Spleen (tissue), 11 donors: ENCODE data around the gene DGKH. TPM values are rescaled to one million over a fixed set of nuclear protein-coding genes. Genes with fewer than 3 reads are reported as not detected.

Experiments used
- DNase-seq: peaks from one replicate; pipeline ENCODE4 v3.0.0-alpha.2; 2020
- H3K27ac ChIP-seq, 8 donors: fragments of 200-600 bp; sonication (generic) in 7 of 8; 1 replicate in 4 of 8; 2 replicates in 4 of 8; pipeline versions ENCODE4 v1.5.0 to v1.8.0; 2016 to 2021; ENCODE audit warnings: inconsistent platforms in 4 of 8, mild to moderate bottlenecking in 4 of 8, moderate library complexity in 1 of 8
- H3K27me3 ChIP-seq, 7 donors: fragments of 200-600 bp; sonication (generic) in 6 of 7; replicated peaks in 1 of 7; 1 replicate in 4 of 7; 2 replicates in 3 of 7; pipeline versions ENCODE4 v1.5.0 to v1.8.0; 2016 to 2021; ENCODE audit warnings: inconsistent platforms in 3 of 7, mild to moderate bottlenecking in 1 of 7
- H3K36me3 ChIP-seq, 6 donors: fragments of 200-600 bp; sonication (generic) in 5 of 6; 1 replicate in 4 of 6; 2 replicates in 2 of 6; pipeline versions ENCODE4 v1.5.0 to v1.8.0; 2016 to 2021; ENCODE audit warnings: inconsistent platforms in 2 of 6
- H3K4me1 ChIP-seq, 6 donors: fragments of 200-600 bp; sonication (generic) in 5 of 6; 1 replicate in 3 of 6; 2 replicates in 3 of 6; pipeline versions ENCODE4 v1.5.0 to v1.8.0; 2016 to 2021; ENCODE audit warnings: inconsistent platforms in 3 of 6
- H3K4me3 ChIP-seq, 8 donors: fragments of 200-600 bp; sonication (generic) in 7 of 8; 1 replicate in 4 of 8; 2 replicates in 4 of 8; pipeline versions ENCODE4 v1.5.0 to v1.8.0; 2016 to 2021; ENCODE audit warnings: inconsistent platforms in 4 of 8, mild to moderate bottlenecking in 4 of 8, moderate library complexity in 2 of 8
- H3K9me3 ChIP-seq, 8 donors: fragments of 200-600 bp; sonication (generic) in 7 of 8; 1 replicate in 4 of 8; 2 replicates in 4 of 8; pipeline versions ENCODE4 v1.5.0 to v1.8.0; 2016 to 2021; ENCODE audit warnings: inconsistent platforms in 4 of 8
- POLR2A ChIP-seq, 3 donors: fragments of 450-650 bp; IDR thresholded peaks; one replicate each; pipeline ENCODE4 v1.5.1; 2017; ENCODE audit warnings: antibody characterized with exemption in 3 of 3, mild to moderate bottlenecking in 1 of 3
- POLR2AphosphoS5 ChIP-seq, 3 donors: sonication (generic); formaldehyde crosslinking; IDR thresholded peaks; one replicate each; pipeline ENCODE4 v1.5.1; 2017; ENCODE audit warnings: antibody characterized with exemption in 3 of 3
- WGBS, 5 donors: extraction: QIAGEN DNeasy Blood & Tissue Kit in 3 of 5; methylation state at CpG; one replicate each; pipeline versions ENCODE4 v1.1.5 to v1.1.7; 2013 to 2018; 5-methylcytosine and 5-hydroxymethylcytosine counted together
- intact Hi-C: fragments of 100-400 bp; cut with DNase I; formaldehyde crosslinking; loops from one replicate; pipeline ENCODE4 v1.15.0; 2023; ENCODE audit warnings: low total_unique reads
- polyA plus RNA-seq, 3 donors: library from polyadenylated mRNA; stranded (reverse); fragments of 200-250 nt; gene quantifications; one replicate each; pipeline ENCODE4 v1.2.1, GENCODE V29; 2013
- total RNA-seq, 7 donors: library from RNA; depleted of rRNA in 3 of 7; stranded (reverse); fragments of >200 nt in 3 of 7; fragmentation: NEBNext Ultra II Directional in 4 of 7; extraction: Animal tissue kit (Norgen Biotek cat#: 25700) in 4 of 7; gene quantifications; one replicate each; pipeline versions ENCODE4 v1.1.0 to v1.2.1, GENCODE V29; 2016 to 2021
- TF ChIP-seq, protein P1 (sequence below), 11 experiments: fragments of 200-600 bp in 7 of 11; fragments of 450-650 bp in 4 of 11; sonication (generic) in 4 of 11; IDR thresholded peaks in 8 of 11; conservative IDR thresholded peaks in 3 of 11; 1 replicate in 7 of 11; 2 replicates in 4 of 11; pipeline versions ENCODE4 v1.4.0 to v1.8.0; 2016 to 2021; ENCODE audit warnings: antibody characterized with exemption in 11 of 11, inconsistent platforms in 4 of 11, mild to moderate bottlenecking in 1 of 11
- donor health status: healthy with polysubstance abuse.
- donor health status: DM: no; HTN: no; CAD: no; lungs with moderate emphysema.
- donor health status: DM: no; HTN: no; CAD: no.
- donor health status: Bipolar disorder and iron deficiency.
- donor health status: healthy.
- donor health status: DM: no; HTN: no; CAD: no.
- donor health status: DM: yes; HTN: yes; CAD: no.

DGKH gene
- total and polyA plus RNA-seq, 10 donors, result 0.52 to 15.3 (median 10.8) TPM

DNA sequence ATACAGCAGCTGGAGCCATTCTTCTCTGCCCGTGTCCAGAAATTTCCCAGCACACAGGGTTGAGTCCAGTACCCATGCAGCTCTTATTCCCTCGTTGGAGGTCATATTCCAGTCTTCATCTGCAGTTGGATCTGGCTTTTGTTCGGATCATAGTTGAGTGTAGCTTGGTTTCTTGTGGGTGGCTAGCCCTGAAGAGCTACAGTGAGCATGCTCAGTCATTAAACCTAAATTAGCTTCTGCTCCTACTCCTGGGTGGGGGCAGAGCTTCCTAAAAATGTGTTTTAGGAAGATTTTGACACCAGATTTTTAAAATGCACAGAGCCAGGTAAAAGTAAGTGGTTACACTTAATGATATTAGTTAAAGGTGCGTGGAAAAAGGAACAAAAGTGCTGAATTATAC lies 64.4 kb downstream of the DGKH start:
- Histone ChIP-seq H3K4me1 (peaks cover 0 to 11% (median 6%) of the 10 kb centered on the region in 6 donors), H3K36me3 (no peaks in the 10 kb centered on the region)
- intact Hi-C loops, result loop anchor here (5.0 kb wide), 1 partner anchor 446 kb away; no protein-coding TSS in a partner anchor

DNA sequence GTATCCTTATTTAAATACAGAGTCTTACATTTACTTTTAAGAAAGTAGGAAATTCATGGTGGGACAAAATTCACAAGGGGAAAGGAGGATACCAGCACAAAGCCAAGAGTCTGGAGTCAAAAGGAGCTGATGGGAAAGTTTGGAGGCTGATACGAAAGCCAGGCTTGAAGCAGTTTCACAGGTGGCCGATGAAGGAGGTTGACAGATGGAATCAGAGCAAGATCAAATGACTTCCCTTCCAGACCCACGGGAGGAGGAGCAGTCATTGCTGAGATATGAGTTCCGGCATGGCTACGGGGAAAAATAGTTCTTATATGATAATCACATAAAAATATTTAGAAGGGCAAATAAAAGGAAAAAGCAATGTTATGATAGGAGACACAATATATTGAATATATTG lies 65.0 kb downstream of the DGKH start:
- no peak overlapping the region for H3K4me3 ChIP-seq
- no peak for TF ChIP-seq POLR2A (IDR thresholded peaks at IDR 0.05)
- TF ChIP-seq, protein P1, sequence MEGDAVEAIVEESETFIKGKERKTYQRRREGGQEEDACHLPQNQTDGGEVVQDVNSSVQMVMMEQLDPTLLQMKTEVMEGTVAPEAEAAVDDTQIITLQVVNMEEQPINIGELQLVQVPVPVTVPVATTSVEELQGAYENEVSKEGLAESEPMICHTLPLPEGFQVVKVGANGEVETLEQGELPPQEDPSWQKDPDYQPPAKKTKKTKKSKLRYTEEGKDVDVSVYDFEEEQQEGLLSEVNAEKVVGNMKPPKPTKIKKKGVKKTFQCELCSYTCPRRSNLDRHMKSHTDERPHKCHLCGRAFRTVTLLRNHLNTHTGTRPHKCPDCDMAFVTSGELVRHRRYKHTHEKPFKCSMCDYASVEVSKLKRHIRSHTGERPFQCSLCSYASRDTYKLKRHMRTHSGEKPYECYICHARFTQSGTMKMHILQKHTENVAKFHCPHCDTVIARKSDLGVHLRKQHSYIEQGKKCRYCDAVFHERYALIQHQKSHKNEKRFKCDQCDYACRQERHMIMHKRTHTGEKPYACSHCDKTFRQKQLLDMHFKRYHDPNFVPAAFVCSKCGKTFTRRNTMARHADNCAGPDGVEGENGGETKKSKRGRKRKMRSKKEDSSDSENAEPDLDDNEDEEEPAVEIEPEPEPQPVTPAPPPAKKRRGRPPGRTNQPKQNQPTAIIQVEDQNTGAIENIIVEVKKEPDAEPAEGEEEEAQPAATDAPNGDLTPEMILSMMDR (IDR thresholded peaks at IDR 0.05 in 8 of 11, conservative IDR thresholded peaks at IDR 0.05 in 3 of 11), result no peak
- TF ChIP-seq POLR2AphosphoS5 (IDR thresholded peaks at IDR 0.05), result no peak
- H3K27me3 ChIP-seq, result no peaks in the 10 kb centered on the region
- intact Hi-C loops, result loop anchor here (5.0 kb wide), 1 partner anchor 446 kb away; no protein-coding TSS in a partner anchor
- H3K27ac ChIP-seq, result no peak overlapping the region
- H3K4me1 ChIP-seq, result peaks cover 0 to 11% (median 6%) of the 10 kb centered on the region in 6 donors
- 62 to 81% (median 73%) methylated on average over 5 of the region's 5 CpGs for WGBS, 5 donors
- no peak for DNase-seq
- no peaks in the 10 kb centered on the region for H3K36me3 ChIP-seq
- no peaks in the 10 kb centered on the region for H3K9me3 ChIP-seq

More for the DNA sequence above, 64.4 kb downstream of the DGKH start:
- Histone ChIP-seq H3K9me3 (no peaks in the 10 kb centered on the region), H3K27ac (no peak overlapping the region), H3K27me3 (no peaks in the 10 kb centered on the region), H3K4me3 (no peak overlapping the region)
- TF ChIP-seq POLR2AphosphoS5 (IDR thresholded peaks at IDR 0.05) (no peak), POLR2A (IDR thresholded peaks at IDR 0.05) (no peak)
- TF ChIP-seq, protein P1 (IDR thresholded peaks at IDR 0.05 in 8 of 11, conservative IDR thresholded peaks at IDR 0.05 in 3 of 11), result no peak
- no peak for DNase-seq
- 59 to 69% (median 59%) methylated on average over 4 of the region's 4 CpGs for WGBS, 5 donors

DNA sequence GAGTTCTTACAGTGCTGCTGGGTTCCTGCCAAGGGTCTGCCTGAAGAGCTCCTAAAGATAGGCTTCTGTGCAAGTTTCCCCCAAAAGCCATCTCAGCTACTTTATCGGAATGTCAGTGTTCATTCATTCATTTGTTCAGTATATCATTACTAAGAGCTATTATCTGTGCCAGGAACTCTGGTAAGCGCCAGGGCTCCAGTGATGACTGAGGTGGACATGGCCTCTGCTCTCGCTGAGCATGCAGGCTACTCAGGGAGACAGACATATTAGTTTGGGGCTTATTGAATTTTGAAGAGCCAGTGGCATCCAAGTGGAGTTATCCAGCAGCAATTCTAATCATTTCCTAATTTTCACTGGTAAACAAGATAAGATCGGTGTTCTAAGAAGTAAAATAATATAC lies 65.8 kb downstream of the DGKH start:
- peaks cover 0 to 11% (median 6%) of the 10 kb centered on the region in 6 donors for H3K4me1 ChIP-seq
- no peaks in the 10 kb centered on the region for H3K27me3 ChIP-seq
- DNase-seq, result no peak
- 68 to 86% (median 73%) methylated on average over 4 of the region's 4 CpGs for WGBS, 5 donors
- no peak overlapping the region for H3K27ac ChIP-seq
- no peaks in the 10 kb centered on the region for H3K36me3 ChIP-seq
- no peaks in the 10 kb centered on the region for H3K9me3 ChIP-seq
- H3K4me3 ChIP-seq, result no peak overlapping the region
- TF ChIP-seq POLR2A (IDR thresholded peaks at IDR 0.05) (no peak), POLR2AphosphoS5 (IDR thresholded peaks at IDR 0.05) (no peak)
- TF ChIP-seq, protein P1 (IDR thresholded peaks at IDR 0.05 in 8 of 11, conservative IDR thresholded peaks at IDR 0.05 in 3 of 11), result no peak
- intact Hi-C loops, result loop anchor here (5.0 kb wide), 1 partner anchor 447 kb away; no protein-coding TSS in a partner anchor

DNA sequence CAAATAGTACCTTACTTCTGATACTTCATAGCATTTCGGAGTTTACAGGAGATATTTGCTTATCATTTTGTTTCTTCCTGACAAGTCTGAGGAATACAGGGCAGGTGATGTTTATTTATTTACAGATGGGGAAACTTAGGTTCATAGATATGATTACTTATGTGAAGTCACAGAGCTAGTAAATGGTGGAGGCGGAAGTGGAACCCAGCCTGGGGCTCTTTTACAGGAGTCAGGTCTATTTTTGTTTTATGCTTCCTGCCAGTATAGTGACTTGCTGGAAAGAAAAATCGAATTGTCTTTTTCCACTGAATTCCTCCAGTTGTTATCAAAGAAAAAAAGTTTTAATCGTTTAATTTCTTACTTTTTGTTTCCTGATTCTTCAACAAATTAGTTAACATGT lies 66.5 kb downstream of the DGKH start:
- Histone ChIP-seq H3K9me3 (no peaks in the 10 kb centered on the region), H3K4me3 (no peak overlapping the region), H3K4me1 (peaks cover 0 to 10% (median 6%) of the 10 kb centered on the region in 6 donors), H3K27me3 (no peaks in the 10 kb centered on the region), H3K27ac (no peak overlapping the region), H3K36me3 (no peaks in the 10 kb centered on the region)
- DNase-seq, result no peak
- WGBS, 5 donors, result 68 to 76% (median 72%) methylated on average over 4 of the region's 4 CpGs
- TF ChIP-seq POLR2AphosphoS5 (IDR thresholded peaks at IDR 0.05), result no peak
- TF ChIP-seq, protein P1 (IDR thresholded peaks at IDR 0.05 in 8 of 11, conservative IDR thresholded peaks at IDR 0.05 in 3 of 11), result no peak
- no peak for TF ChIP-seq POLR2A (IDR thresholded peaks at IDR 0.05)
- intact Hi-C loops, result loop anchor here (5.0 kb wide), 1 partner anchor 448 kb away; no protein-coding TSS in a partner anchor
